Transverse colon (tissue), 4 donors: Measurements from ENCODE around the gene AKT3. TPM values are rescaled to one million over a fixed set of nuclear protein-coding genes. Genes with fewer than 3 reads are reported as not detected.

Source experiments
- DNase-seq: peaks from one replicate; pipeline ENCODE4 v3.0.0-alpha.2; 2019
- H3K27ac ChIP-seq, 4 donors: fragments of 200-600 bp; sonication (generic); 2 replicates each; pipeline ENCODE4 v1.5.1; 2016 to 2018; ENCODE audit warnings: inconsistent platforms in 4 of 4
- H3K27me3 ChIP-seq: fragments of 200-600 bp; sonication (generic); 2 replicates; pipeline ENCODE4 v1.5.1; 2017; ENCODE audit warnings: inconsistent platforms
- H3K36me3 ChIP-seq, 4 donors: fragments of 200-600 bp; sonication (generic); 2 replicates each; pipeline ENCODE4 v1.5.1; 2017 to 2019; ENCODE audit warnings: inconsistent platforms in 4 of 4
- H3K4me1 ChIP-seq, 4 donors: fragments of 200-600 bp; sonication (generic); 2 replicates each; pipeline ENCODE4 v1.5.1; 2017 to 2020; ENCODE audit warnings: inconsistent platforms in 4 of 4
- H3K4me3 ChIP-seq, 4 donors: fragments of 200-600 bp; sonication (generic); 1 replicate in 1 of 4; 2 replicates in 3 of 4; pipeline versions ENCODE4 v1.5.1 to v1.6.1; 2017 to 2019; ENCODE audit warnings: inconsistent platforms in 4 of 4
- H3K9me3 ChIP-seq, 2 donors: fragments of 200-600 bp; sonication (generic); 2 replicates each; pipeline ENCODE4 v1.5.1; 2017 to 2019; ENCODE audit warnings: inconsistent platforms in 2 of 2
- EP300 ChIP-seq: sonication (generic); formaldehyde crosslinking; IDR thresholded peaks from one replicate; pipeline ENCODE4 v1.6.1; 2017; ENCODE audit warnings: antibody characterized with exemption, low read depth
- POLR2A ChIP-seq: fragments of 450-650 bp; IDR thresholded peaks from one replicate; pipeline ENCODE4 v1.6.1; 2016; ENCODE audit warnings: antibody characterized with exemption, mild to moderate bottlenecking, moderate library complexity
- POLR2AphosphoS5 ChIP-seq, 3 donors: sonication (generic); formaldehyde crosslinking; IDR thresholded peaks; one replicate each; pipeline ENCODE4 v1.6.1; 2016; ENCODE audit warnings: antibody characterized with exemption in 3 of 3
- WGBS, 2 donors: methylation state at CpG; one replicate each; pipeline ENCODE4 v1.1.5; 2018; ENCODE audit warnings: low coverage in 1 of 2; 5-methylcytosine and 5-hydroxymethylcytosine counted together
- in situ Hi-C, 4 donors: fragments of 200-750 bp; cut with MboI; loops; one replicate each; pipeline versions ENCODE4 v1.15.0 to v1.15.1; 2017; ENCODE audit warnings: low sequenced_read_pairs in 3 of 4, low pct_ligation_motif_present in 1 of 4, low pct_unique_long_range_greater_than_20kb in 1 of 4
- intact Hi-C: fragments of 100-400 bp; cut with DNase I; formaldehyde crosslinking; loops from one replicate; pipeline ENCODE4 v1.15.1; 2023; ENCODE audit warnings: low total_unique reads
- total RNA-seq, 4 donors: library from RNA; depleted of rRNA; stranded (reverse); fragments of >200 nt; gene quantifications; one replicate each; pipeline ENCODE4 v1.1.0, GENCODE V29; 2016
- TF ChIP-seq, protein P1 (sequence below), 5 experiments: fragments of 200-600 bp in 3 of 5; fragments of 450-650 bp in 2 of 5; sonication (generic) in 3 of 5; IDR thresholded peaks; 1 replicate in 2 of 5; 2 replicates in 3 of 5; pipeline ENCODE4 v1.5.1; 2016 to 2017; ENCODE audit warnings: antibody characterized with exemption in 5 of 5, inconsistent platforms in 3 of 5, mild to moderate bottlenecking in 2 of 5, moderate library complexity in 1 of 5

AKT3 gene
- total RNA-seq, 4 donors from 2014 or later: 9.8 to 27.2 (median 19.4) TPM

DNA sequence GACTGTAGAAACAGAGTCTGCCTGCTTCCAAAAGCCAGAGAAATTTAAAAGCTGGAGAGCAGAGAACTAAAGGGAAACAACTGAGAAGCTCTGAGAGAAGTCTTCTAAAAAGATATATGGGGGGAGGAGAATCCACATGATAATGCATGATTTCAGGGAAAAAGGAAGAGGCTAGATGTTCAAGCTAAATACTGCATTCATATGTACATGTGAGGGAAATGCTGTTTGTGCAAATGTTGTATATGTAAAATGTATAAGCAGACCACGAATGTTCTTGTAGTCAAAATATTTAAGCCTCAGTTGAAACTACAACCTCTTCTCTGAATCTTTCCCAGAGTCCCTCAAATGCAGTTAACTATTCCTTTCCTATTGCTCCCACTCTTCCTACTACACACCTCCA lies 79.2 kb downstream of the AKT3 start:
- in situ Hi-C loops: no loop called here
- TF ChIP-seq EP300 (no peak), POLR2AphosphoS5 (IDR thresholded peaks at IDR 0.05) (no peak), POLR2A (no peak)
- TF ChIP-seq, protein P1, sequence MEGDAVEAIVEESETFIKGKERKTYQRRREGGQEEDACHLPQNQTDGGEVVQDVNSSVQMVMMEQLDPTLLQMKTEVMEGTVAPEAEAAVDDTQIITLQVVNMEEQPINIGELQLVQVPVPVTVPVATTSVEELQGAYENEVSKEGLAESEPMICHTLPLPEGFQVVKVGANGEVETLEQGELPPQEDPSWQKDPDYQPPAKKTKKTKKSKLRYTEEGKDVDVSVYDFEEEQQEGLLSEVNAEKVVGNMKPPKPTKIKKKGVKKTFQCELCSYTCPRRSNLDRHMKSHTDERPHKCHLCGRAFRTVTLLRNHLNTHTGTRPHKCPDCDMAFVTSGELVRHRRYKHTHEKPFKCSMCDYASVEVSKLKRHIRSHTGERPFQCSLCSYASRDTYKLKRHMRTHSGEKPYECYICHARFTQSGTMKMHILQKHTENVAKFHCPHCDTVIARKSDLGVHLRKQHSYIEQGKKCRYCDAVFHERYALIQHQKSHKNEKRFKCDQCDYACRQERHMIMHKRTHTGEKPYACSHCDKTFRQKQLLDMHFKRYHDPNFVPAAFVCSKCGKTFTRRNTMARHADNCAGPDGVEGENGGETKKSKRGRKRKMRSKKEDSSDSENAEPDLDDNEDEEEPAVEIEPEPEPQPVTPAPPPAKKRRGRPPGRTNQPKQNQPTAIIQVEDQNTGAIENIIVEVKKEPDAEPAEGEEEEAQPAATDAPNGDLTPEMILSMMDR (IDR thresholded peaks at IDR 0.05): no peak
- no peak for DNase-seq
- Histone ChIP-seq H3K9me3 (no peaks in the 10 kb centered on the region), H3K27me3 (no peaks in the 10 kb centered on the region), H3K27ac (no peak overlapping the region), H3K4me3 (no peak overlapping the region), H3K36me3 (no peaks in the 10 kb centered on the region), H3K4me1 (no peaks in the 10 kb centered on the region)
- 61 to 63% methylated on average over 1 of the region's 1 CpG for WGBS, 2 donors
- intact Hi-C loops: no loop called here

GRCh38 chr1:243765676-243766075 lies 84.4 kb downstream of the AKT3 start:
- no peak for DNase-seq
- Histone ChIP-seq H3K27me3 (no peaks in the 10 kb centered on the region), H3K4me1 (no peaks in the 10 kb centered on the region), H3K9me3 (no peaks in the 10 kb centered on the region), H3K4me3 (no peak overlapping the region), H3K27ac (no peak overlapping the region), H3K36me3 (no peaks in the 10 kb centered on the region)
- no peak for TF ChIP-seq POLR2AphosphoS5 (IDR thresholded peaks at IDR 0.05)
- TF ChIP-seq EP300: no peak
- no peak for TF ChIP-seq POLR2A
- TF ChIP-seq, protein P1 (IDR thresholded peaks at IDR 0.05): no peak
- in situ Hi-C loops (no loop called here), intact Hi-C loops (loop anchor here (5.0 kb wide), 1 partner anchor 1142 kb away; no protein-coding TSS in a partner anchor)
- WGBS, 2 donors: 78 to 84% methylated on average over 2 of the region's 2 CpGs

DNA sequence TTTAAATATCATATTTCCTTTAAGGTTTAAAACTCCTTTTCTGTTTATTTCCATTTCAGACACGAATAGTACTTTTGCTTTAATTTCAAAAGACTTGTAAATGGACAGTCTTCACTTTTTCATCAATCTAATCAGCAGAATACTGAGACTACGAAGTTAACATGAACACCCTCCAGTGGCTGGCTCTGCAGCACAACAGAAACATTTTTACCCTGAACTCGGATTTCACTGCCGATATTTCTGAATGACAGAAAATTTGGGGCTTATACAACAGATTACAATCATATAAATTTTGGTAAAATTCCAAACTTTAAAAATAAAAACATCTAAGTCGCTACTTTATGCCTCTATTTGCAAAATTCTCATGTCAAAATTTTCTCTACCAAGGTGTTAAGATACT lies 86.2 kb downstream of the AKT3 start:
- DNase-seq: no peak
- no peaks in the 10 kb centered on the region for H3K9me3 ChIP-seq
- intact Hi-C loops (no loop called here), in situ Hi-C loops (no loop called here)
- H3K4me1 ChIP-seq: no peaks in the 10 kb centered on the region
- no peak overlapping the region for H3K27ac ChIP-seq
- WGBS, 2 donors: 59 to 75% methylated on average over 5 of the region's 5 CpGs
- no peaks in the 10 kb centered on the region for H3K36me3 ChIP-seq
- TF ChIP-seq POLR2AphosphoS5 (IDR thresholded peaks at IDR 0.05) (no peak), POLR2A (no peak), EP300 (no peak)
- TF ChIP-seq, protein P1 (IDR thresholded peaks at IDR 0.05): no peak
- no peaks in the 10 kb centered on the region for H3K27me3 ChIP-seq
- no peak overlapping the region for H3K4me3 ChIP-seq

GRCh38 chr1:243758647-243759046 lies 91.4 kb downstream of the AKT3 start:
- Histone ChIP-seq H3K27me3 (no peaks in the 10 kb centered on the region), H3K9me3 (no peaks in the 10 kb centered on the region), H3K4me3 (no peak overlapping the region), H3K27ac (no peak overlapping the region), H3K36me3 (no peaks in the 10 kb centered on the region), H3K4me1 (no peaks in the 10 kb centered on the region)
- DNase-seq: no peak
- TF ChIP-seq POLR2AphosphoS5 (IDR thresholded peaks at IDR 0.05): no peak
- TF ChIP-seq, protein P1 (IDR thresholded peaks at IDR 0.05): no peak
- no peak for TF ChIP-seq EP300
- TF ChIP-seq POLR2A: no peak
- in situ Hi-C loops: no loop called here
- WGBS, 2 donors: 93% methylated on average over 8 of the region's 8 CpGs; no CpG with 5 or more reads in 1 of the 2 donors
- intact Hi-C loops: loop anchor here (5.0 to 10.0 kb wide), 2 partner anchors 354 to 414 kb away; no protein-coding TSS in a partner anchor
